Adrenal gland (tissue), 12 donors: Measurements from ENCODE around the gene TOLLIP. TPM values are rescaled to one million over a fixed set of nuclear protein-coding genes. Genes with fewer than 3 reads are reported as not detected.
"Not testable (repeated sequence)": the region's sequence is repeated elsewhere in the genome, so short reads cannot be mapped to it uniquely, and the experiment has no call there.

Source experiments
- DNase-seq, 7 donors: peaks; one replicate each; pipeline ENCODE4 v3.0.0-alpha.2; 2019 to 2020
- H3K27ac ChIP-seq, 5 donors: fragments of 200-600 bp; sonication (generic) in 4 of 5; 1 replicate in 3 of 5; 2 replicates in 2 of 5; pipeline versions ENCODE4 v1.5.1 to v1.8.0; 2016 to 2020; ENCODE audit warnings: mild to moderate bottlenecking in 1 of 5
- H3K27me3 ChIP-seq: fragments of 200-600 bp; 2 replicates; pipeline ENCODE4 v1.8.0; 2021
- H3K36me3 ChIP-seq, 2 donors: fragments of 200-600 bp; replicated peaks in 1 of 2; 1 replicate in 1 of 2; 2 replicates in 1 of 2; pipeline versions ENCODE4 v1.5.1 to v1.8.0; 2018 to 2022
- H3K4me1 ChIP-seq, 2 donors: fragments of 200-600 bp; replicated peaks in 1 of 2; 1 replicate in 1 of 2; 2 replicates in 1 of 2; pipeline versions ENCODE4 v1.5.1 to v1.8.0; 2018 to 2021
- H3K4me3 ChIP-seq, 4 donors: fragments of 200-600 bp; sonication (generic) in 3 of 4; one replicate each; pipeline ENCODE4 v1.5.1; 2016 to 2018
- H3K9me3 ChIP-seq, 3 donors: fragments of 200-600 bp; sonication (generic) in 1 of 3; replicated peaks in 1 of 3; 1 replicate in 2 of 3; 2 replicates in 1 of 3; pipeline versions ENCODE4 v1.5.1 to v1.8.0; 2016 to 2021
- POLR2A ChIP-seq, 2 donors: fragments of 450-650 bp; IDR thresholded peaks; one replicate each; pipeline ENCODE4 v1.6.1; 2017; ENCODE audit warnings: antibody characterized with exemption in 2 of 2, mild to moderate bottlenecking in 2 of 2, moderate library complexity in 1 of 2
- WGBS, 4 donors: extraction: QIAGEN DNeasy Blood & Tissue Kit in 2 of 4; methylation state at CpG; one replicate each; pipeline versions ENCODE4 v1.1.5 to v1.1.7; 2013 to 2017; 5-methylcytosine and 5-hydroxymethylcytosine counted together
- intact Hi-C, 2 donors: fragments of 100-400 bp; cut with DNase I; formaldehyde crosslinking; loops; one replicate each; pipeline versions ENCODE4 v1.14.1 to v1.15.0; 2022 to 2023
- polyA plus RNA-seq, 3 donors: library from polyadenylated mRNA; stranded (reverse); fragments of 200-250 nt in 2 of 3; fragments of 350-450 nt in 1 of 3; fragmentation: Illumina TruSeq in 1 of 3; extraction: RNeasy Lipid Tissue Mini Kit (QIAGEN cat#74804) in 1 of 3; gene quantifications; one replicate each; pipeline ENCODE4 v1.2.3, GENCODE V29; 2013 to 2014
- total RNA-seq, 9 donors: library from RNA; depleted of rRNA in 4 of 9; stranded (reverse); fragments of >200 nt in 4 of 9; fragments of 120-200 nt in 1 of 9; fragmentation: NEBNext Ultra II Directional in 1 of 9; extraction: Animal tissue kit (Norgen Biotek cat#: 25700) in 1 of 9; gene quantifications; one replicate each; pipeline versions ENCODE4 v1.1.0 to v1.2.4, GENCODE V29; 2013 to 2023
- TF ChIP-seq, protein P1 (sequence below), 6 experiments: fragments of 450-650 bp in 4 of 6; fragments of 200-600 bp in 2 of 6; sonication (generic) in 1 of 6; IDR thresholded peaks; 1 replicate in 5 of 6; 2 replicates in 1 of 6; pipeline versions ENCODE4 v1.5.1 to v1.8.0; 2016 to 2021; ENCODE audit warnings: antibody characterized with exemption in 6 of 6, mild to moderate bottlenecking in 2 of 6, moderate library complexity in 1 of 6
- donor health status: healthy with polysubstance abuse.
- donor health status: Bipolar disorder and iron deficiency.
- donor health status: DM: yes; HTN: yes; CAD: no.
- donor health status: DM: no; HTN: no; CAD: no.
- donor health status: DM: no; HTN: no; CAD: no.
- donor health status: DM: yes; HTN: yes; CAD: no.

Gene TOLLIP
- total and polyA plus RNA-seq, 12 donors = 18.9 to 84.1 (median 66.3) TPM

DNA sequence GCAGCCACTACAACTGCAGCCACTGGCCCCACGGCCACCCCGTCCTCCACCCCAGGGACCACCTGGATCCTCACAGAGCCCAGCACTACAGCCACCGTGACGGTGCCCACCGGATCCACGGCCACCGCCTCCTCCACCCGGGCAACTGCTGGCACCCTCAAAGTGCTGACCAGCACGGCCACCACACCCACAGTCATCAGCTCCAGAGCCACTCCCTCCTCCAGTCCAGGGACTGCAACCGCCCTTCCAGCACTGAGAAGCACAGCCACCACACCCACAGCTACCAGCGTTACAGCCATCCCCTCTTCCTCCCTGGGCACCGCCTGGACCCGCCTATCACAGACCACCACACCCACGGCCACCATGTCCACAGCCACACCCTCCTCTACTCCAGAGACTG is 63.1 kb downstream of the TOLLIP start:
- intact Hi-C loops, H3K36me3 ChIP-seq, H3K27ac ChIP-seq, H3K4me3 ChIP-seq, H3K9me3 ChIP-seq, H3K27me3 ChIP-seq, DNase-seq, H3K4me1 ChIP-seq: not testable (repeated sequence)
- 89 to 97% (median 90%) methylated on average over 7 to 14 of the region's 14 CpGs for WGBS, 4 donors

DNA sequence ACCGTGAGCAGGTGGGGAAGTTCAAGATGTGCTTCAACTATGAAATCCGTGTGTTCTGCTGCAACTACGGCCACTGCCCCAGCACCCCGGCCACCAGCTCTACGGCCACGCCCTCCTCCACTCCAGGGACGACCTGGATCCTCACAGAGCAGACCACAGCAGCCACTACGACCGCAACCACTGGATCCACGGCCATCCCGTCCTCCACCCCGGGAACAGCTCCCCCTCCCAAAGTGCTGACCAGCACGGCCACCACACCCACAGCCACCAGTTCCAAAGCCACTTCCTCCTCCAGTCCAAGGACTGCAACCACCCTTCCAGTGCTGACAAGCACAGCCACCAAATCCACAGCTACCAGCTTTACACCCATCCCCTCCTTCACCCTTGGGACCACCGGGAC is 63.7 kb downstream of the TOLLIP start:
- H3K36me3 ChIP-seq, H3K27ac ChIP-seq, H3K9me3 ChIP-seq, DNase-seq, H3K4me1 ChIP-seq, H3K4me3 ChIP-seq, intact Hi-C loops, H3K27me3 ChIP-seq: not testable (repeated sequence)
- WGBS, 4 donors = 83 to 95% (median 93%) methylated on average over 7 to 12 of the region's 14 CpGs

DNA sequence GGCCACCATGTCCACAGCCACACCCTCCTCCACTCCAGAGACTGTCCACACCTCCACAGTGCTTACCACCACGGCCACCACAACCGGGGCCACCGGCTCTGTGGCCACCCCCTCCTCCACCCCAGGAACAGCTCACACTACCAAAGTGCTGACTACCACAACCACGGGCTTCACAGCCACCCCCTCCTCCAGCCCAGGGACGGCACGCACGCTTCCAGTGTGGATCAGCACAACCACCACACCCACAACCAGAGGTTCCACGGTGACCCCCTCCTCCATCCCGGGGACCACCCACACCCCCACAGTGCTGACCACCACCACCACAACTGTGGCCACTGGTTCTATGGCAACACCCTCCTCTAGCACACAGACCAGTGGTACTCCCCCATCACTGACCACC is 64.9 kb downstream of the TOLLIP start:
- DNase-seq, H3K4me3 ChIP-seq, H3K27ac ChIP-seq, H3K27me3 ChIP-seq, intact Hi-C loops, H3K4me1 ChIP-seq, H3K9me3 ChIP-seq, H3K36me3 ChIP-seq: not testable (repeated sequence)
- 86 to 93% (median 89%) methylated on average over 4 to 9 of the region's 9 CpGs for WGBS, 4 donors

DNA sequence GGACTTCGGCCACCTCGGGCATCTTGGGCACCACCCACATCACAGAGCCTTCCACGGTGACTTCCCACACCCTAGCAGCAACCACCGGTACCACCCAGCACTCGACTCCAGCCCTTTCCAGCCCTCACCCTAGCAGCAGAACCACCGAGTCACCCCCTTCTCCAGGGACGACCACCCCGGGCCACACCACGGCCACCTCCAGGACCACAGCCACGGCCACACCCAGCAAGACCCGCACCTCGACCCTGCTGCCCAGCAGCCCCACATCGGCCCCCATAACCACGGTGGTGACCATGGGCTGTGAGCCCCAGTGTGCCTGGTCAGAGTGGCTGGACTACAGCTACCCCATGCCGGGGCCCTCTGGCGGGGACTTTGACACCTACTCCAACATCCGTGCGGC is 65.9 kb downstream of the TOLLIP start:
- H3K4me3 ChIP-seq, H3K36me3 ChIP-seq, H3K4me1 ChIP-seq, H3K27me3 ChIP-seq, H3K27ac ChIP-seq, DNase-seq, intact Hi-C loops, H3K9me3 ChIP-seq: not testable (repeated sequence)
- WGBS, 4 donors = 90 to 96% (median 93%) methylated on average over 4 to 12 of the region's 18 CpGs

DNA sequence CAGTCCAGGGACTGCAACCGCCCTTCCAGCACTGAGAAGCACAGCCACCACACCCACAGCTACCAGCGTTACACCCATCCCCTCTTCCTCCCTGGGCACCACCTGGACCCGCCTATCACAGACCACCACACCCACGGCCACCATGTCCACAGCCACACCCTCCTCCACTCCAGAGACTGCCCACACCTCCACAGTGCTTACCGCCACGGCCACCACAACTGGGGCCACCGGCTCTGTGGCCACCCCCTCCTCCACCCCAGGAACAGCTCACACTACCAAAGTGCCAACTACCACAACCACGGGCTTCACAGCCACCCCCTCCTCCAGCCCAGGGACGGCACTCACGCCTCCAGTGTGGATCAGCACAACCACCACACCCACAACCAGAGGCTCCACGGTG is 66.7 kb downstream of the TOLLIP start:
- intact Hi-C loops, H3K27me3 ChIP-seq, H3K27ac ChIP-seq, H3K4me1 ChIP-seq, H3K4me3 ChIP-seq, DNase-seq, H3K9me3 ChIP-seq, H3K36me3 ChIP-seq: not testable (repeated sequence)
- 83 to 94% (median 85%) methylated on average over 4 to 8 of the region's 11 CpGs for WGBS, 4 donors

DNA sequence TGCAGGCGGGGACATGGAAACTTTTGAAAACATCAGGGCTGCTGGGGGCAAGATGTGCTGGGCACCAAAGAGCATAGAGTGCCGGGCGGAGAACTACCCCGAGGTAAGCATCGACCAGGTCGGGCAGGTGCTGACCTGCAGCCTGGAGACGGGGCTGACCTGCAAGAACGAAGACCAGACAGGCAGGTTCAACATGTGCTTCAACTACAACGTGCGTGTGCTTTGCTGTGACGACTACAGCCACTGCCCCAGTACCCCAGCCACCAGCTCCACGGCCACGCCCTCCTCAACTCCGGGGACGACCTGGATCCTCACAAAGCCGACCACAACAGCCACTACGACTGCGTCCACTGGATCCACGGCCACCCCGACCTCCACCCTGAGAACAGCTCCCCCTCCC is 67.1 kb downstream of the TOLLIP start:
- TF ChIP-seq POLR2A (IDR thresholded peaks at IDR 0.05) = no peak
- TF ChIP-seq, protein P1, sequence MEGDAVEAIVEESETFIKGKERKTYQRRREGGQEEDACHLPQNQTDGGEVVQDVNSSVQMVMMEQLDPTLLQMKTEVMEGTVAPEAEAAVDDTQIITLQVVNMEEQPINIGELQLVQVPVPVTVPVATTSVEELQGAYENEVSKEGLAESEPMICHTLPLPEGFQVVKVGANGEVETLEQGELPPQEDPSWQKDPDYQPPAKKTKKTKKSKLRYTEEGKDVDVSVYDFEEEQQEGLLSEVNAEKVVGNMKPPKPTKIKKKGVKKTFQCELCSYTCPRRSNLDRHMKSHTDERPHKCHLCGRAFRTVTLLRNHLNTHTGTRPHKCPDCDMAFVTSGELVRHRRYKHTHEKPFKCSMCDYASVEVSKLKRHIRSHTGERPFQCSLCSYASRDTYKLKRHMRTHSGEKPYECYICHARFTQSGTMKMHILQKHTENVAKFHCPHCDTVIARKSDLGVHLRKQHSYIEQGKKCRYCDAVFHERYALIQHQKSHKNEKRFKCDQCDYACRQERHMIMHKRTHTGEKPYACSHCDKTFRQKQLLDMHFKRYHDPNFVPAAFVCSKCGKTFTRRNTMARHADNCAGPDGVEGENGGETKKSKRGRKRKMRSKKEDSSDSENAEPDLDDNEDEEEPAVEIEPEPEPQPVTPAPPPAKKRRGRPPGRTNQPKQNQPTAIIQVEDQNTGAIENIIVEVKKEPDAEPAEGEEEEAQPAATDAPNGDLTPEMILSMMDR (IDR thresholded peaks at IDR 0.05) = no peak
- DNase-seq = no peak
- Histone ChIP-seq H3K27ac (no peak overlapping the region), H3K4me1 (no peaks in the 10 kb centered on the region), H3K36me3 (no peaks in the 10 kb centered on the region), H3K4me3 (no peak overlapping the region), H3K9me3 (no peaks in the 10 kb centered on the region), H3K27me3 (no peaks in the 10 kb centered on the region)
- WGBS, 4 donors = 91 to 95% (median 94%) methylated on average over 16 to 20 of the region's 20 CpGs
- intact Hi-C loops = no loop called here

DNA sequence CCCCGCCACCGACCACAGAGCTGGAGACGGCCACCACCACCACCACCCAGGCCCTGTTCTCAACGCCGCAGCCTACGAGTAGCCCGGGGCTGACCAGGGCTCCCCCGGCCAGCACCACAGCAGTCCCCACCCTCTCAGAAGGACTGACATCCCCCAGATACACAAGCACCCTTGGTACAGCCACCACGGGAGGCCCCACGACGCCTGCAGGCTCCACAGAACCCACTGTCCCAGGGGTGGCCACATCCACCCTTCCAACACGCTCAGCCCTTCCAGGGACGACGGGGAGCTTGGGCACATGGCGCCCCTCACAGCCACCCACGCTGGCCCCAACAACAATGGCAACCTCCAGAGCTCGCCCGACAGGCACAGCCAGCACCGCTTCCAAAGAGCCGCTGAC is 67.7 kb downstream of the TOLLIP start:
- no peak overlapping the region for H3K27ac ChIP-seq
- DNase-seq = no peak
- no peak overlapping the region for H3K4me3 ChIP-seq
- TF ChIP-seq, protein P1 (IDR thresholded peaks at IDR 0.05) = no peak
- no peaks in the 10 kb centered on the region for H3K9me3 ChIP-seq
- WGBS, 4 donors = 93 to 96% (median 95%) methylated on average over 11 to 20 of the region's 20 CpGs; no CpG with 5 or more reads in 1 of the 4 donors
- no peaks in the 10 kb centered on the region for H3K4me1 ChIP-seq
- H3K36me3 ChIP-seq = no peaks in the 10 kb centered on the region
- H3K27me3 ChIP-seq = no peaks in the 10 kb centered on the region
- intact Hi-C loops = no loop called here
